ENCODE results near the gene SLC4A2.

DNA sequence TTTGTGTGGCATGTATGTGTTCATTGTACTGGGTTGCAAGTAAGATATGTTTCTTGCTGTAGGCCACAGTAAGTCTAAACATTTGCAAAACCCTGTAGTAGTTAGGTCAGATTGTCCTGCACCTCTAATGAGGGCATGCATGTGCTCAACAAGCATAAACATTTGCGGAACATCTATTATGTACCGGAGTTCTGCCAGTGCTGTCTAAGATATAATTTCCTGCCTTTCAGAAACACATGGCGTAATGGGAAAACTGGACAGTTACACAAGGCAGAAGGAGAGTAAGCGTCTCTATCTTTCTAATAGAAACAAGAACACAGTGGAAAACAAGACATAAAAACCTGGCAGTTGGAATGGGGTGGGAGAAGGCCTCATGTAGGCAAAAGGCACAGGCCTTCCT lies 28.4 kb upstream of the SLC4A2 start:
- TF ChIP-seq, protein P1, sequence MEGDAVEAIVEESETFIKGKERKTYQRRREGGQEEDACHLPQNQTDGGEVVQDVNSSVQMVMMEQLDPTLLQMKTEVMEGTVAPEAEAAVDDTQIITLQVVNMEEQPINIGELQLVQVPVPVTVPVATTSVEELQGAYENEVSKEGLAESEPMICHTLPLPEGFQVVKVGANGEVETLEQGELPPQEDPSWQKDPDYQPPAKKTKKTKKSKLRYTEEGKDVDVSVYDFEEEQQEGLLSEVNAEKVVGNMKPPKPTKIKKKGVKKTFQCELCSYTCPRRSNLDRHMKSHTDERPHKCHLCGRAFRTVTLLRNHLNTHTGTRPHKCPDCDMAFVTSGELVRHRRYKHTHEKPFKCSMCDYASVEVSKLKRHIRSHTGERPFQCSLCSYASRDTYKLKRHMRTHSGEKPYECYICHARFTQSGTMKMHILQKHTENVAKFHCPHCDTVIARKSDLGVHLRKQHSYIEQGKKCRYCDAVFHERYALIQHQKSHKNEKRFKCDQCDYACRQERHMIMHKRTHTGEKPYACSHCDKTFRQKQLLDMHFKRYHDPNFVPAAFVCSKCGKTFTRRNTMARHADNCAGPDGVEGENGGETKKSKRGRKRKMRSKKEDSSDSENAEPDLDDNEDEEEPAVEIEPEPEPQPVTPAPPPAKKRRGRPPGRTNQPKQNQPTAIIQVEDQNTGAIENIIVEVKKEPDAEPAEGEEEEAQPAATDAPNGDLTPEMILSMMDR (IDR thresholded peaks at IDR 0.05) = no peak
- TF ChIP-seq POLR2A (IDR thresholded peaks at IDR 0.05) (no peak), EP300 (IDR thresholded peaks at IDR 0.05) (no peak)

Data from tibial nerve (tissue), 4 donors.